HG03095 (cell line): ENCODE results near the gene THAP5.

Source experiments
- ATAC-seq: cut with Tn5 transposase; IDR thresholded peaks from one replicate; pipeline ENCODE4 v1.9.1; 2021; ENCODE audit warnings: moderate library complexity; ENCODE audit not compliant: unreplicated experiment

Gene THAP5, protein sequence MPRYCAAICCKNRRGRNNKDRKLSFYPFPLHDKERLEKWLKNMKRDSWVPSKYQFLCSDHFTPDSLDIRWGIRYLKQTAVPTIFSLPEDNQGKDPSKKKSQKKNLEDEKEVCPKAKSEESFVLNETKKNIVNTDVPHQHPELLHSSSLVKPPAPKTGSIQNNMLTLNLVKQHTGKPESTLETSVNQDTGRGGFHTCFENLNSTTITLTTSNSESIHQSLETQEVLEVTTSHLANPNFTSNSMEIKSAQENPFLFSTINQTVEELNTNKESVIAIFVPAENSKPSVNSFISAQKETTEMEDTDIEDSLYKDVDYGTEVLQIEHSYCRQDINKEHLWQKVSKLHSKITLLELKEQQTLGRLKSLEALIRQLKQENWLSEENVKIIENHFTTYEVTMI

DNA sequence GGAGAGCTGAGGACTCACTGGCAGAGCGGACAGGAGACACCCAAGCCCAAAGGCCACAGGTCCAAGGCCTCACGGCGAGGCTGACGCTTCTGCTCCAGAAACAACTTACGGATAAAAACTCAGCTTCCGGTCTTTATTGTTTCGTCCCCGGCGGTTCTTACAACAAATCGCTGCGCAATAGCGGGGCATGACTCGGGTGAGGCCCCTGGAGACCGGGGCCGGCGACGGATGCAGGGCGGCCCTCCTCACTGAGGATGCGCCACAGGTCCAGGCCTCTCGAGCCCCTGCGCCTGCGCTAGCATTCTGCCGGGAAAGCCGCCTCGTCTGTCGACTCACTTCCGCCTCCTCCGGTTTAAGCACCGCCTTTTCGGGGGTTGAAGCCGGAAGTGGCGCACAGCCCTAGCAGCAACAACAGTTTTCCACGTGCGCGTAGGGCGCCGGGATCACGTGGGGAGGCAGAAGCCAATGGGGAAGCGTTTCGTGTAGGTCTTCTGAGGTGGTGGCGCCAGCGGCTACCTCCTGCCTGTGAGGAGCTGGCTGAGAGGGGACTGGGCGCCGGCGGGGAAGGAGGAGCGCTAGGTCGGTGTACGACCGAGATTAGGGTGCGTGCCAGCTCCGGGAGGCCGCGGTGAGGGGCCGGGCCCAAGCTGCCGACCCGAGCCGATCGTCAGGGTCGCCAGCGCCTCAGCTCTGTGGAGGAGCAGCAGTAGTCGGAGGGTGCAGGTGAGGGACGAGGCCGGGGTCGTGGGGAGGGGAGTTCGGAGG is at the start of gene THAP5, which contains the start of gene DNAJB9:
TSS of gene THAP5 (minus strand) at position 326 of the 765 bp plus-strand sequence. CDS start at position 189, 137 bp downstream.
TSS of gene DNAJB9 (plus strand) at position 494 of the 765 bp plus-strand sequence. CDS start 1,853 bp downstream, outside the sequence.
- ATAC-seq, result peak; percentile 95

DNA sequence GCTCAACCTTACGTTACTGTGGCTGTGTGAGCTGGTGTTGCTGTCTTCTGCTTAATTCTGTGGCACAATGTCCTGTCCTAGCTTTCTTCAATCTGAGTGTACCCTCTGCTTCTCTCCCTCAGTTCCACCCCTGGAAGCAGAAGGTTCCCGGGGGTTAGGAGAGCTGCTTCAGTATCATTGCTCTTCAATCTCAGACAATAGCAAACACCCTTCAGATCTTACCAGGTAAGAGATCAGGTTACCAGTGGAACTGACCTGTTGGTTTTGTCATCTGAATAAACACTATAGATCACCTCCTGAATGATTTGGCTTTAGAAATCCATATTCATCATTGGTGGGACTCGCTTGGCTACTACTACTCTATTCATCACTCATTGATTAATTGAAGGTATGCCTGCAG is 48.5 kb upstream of the THAP5 start:
- no peak for ATAC-seq

DNA sequence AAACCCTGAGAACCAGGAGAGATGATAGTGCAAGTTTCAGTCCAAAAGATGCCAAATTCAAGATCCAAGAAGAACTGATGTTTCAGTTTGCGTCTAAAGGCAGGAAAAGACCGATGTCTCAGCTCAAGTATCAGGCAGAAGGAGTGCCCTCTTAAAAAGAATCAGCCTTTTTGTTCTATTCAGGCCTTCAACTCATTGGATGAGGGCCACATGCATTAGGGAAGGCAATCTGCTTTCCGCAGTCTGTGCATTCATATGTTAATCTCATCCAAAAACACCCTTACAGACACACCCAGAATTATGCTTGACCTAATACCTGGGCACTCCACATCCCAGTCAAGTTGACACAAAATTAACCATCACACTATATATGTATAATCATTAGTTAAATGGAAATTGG is 45.4 kb upstream of the THAP5 start:
- no peak for ATAC-seq

DNA sequence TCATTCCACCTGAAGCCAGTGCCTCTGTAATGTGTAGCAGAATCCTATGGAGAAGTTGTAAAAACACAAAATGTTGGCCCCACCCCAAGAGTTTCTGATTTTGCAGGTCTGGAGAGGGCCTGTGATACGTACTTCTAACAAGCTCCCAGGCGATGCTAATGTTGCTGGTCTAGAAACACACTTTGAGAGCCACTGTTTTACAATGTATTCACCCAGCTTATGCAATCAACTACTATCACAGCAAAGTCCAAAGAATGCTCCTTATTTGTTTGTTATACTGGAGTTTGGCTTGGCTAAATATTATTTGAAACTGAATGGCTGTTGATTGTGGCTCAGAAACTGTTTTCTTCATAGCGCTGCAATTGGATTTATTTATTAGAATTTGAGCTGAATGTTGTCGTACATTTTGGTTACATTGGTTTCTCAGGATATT is 44.5 kb upstream of the THAP5 start:
- ATAC-seq, result no peak

DNA sequence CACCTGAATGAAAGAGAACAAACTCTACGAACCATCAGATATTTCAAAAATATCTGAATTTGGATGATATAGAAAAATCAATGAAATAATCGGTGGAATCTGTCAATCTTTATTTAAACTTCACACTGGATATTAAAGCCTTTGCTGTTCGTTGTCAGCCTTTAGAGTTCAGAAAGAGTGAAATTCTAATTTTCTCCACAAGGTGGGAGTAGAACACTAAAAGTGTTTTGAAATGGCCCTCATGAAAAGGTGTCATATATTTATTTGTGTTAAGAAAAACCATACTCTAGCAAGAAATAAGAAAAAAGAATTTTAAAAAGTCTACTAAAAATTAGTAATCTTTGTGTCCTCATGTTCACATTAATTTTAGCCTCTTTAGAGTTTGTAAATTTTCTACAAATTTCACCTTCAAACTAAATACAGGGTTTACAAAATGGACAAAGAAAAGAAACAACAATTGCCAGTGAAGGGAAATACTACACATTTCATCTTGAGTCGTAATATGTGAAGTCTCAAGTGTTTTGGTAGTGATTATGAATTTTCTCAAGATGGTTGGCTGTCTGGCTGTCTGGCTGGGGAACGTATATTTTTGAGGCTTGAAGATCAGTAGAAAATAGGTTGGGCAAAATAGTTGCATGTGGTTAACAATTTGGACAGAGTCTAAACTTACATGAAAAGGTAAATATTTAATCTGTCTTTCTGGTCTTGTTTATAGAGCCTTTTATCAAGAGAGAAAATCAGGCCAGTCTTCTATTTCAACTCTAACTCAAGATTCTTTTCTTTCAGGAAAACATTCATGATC is 43.8 kb upstream of the THAP5 start:
- ATAC-seq, result peak; percentile 77

DNA sequence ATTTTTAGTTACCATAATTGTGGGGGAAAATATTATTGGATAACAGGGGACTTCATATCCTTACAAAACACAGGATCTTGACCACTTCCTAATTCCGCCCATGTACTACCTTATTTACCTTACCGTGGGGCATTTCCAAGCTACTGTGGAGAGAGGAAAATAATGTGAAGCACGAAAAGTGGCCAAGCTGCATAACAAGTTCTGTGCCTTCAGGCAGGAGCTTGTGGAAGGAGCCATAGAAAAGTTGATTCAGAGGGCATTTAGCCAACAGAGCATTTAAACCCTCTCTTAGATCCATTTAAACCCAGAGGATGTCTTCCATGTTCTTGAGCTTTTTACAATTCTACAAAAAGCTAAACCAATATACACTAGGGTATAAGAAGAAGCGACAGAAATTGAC is 41.8 kb upstream of the THAP5 start:
- ATAC-seq, result no peak

DNA sequence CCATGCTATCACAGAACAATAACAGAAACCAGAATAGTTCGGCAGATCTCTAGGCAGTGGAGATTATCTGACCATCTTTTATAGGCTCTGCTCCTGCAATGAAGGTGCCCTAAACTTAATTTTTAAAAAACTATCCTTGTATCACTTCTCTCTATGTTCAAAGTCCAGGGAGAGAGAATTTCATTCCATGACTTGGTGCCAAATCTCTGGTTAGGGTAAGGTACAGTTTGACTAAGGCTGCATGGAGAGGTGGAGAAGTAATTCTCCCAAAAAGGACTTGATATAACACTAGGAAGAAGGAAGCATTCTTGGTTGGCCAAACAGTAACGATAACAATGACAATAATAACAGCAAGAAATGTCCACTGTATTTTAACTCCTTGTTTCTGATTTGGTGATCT is 40.1 kb upstream of the THAP5 start:
- no peak for ATAC-seq

DNA sequence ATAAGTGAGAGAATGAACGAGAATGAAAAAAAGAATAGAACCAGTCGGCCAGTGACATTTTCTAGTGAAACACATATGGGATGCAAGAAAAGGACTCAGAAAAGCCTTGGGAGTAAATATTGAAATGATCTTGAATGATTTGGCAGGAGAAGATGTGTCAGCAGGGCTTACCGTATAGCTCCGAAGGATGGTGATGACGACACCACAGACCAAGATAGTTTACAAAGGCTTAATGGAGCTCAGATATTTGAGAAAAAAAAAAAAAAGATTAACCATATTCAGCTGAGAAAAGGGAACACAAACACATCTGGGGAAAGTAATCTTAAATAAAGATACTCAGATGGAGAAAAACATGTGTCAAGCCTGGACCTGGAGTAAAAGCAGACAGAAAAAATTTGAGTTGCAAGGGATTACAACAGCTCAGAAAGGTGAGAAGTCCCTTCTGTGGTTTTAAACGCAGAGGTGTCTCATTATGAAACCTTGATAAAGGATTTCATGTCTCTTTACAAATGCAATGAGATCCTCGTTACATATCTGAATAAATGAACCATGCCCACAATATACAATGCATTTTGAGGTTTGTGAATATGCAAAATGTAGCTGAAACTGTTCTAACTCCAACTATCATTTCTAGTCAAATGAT is 36.2 kb upstream of the THAP5 start:
- ATAC-seq, result no peak

DNA sequence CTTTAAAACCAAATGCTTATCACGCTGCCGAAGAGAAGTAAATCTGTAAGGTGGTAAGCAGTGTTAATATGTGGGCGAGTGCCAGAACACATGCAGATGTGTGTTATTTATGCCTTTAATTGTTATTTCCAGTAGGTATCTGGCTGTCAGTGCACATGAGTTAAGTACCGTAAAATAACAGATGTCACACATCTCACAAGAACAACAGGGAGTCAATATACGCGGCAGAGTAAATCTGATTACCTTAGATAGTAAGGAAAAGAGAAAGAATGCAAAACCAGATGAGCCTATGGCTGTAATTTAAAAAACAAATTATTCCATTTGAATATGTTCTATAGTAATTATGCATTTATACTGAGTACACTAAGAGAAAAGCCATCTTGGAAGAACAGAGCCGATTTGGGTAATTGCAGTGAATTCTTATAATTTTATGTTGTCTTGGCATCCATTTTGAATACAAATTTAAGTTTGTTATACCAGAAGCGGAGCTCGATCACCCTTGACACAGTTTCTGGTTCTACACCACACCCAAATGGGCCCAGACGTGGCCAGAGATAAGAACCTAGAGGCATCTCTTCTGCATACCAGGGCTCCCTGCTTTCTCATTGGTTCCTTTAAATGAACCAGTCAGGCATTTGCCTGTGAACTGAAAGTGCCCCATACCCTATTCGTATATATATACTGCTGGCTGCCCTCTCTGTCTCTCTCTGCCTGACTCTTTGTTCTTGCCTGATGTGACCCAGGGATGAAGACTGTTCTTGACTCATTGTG is 35.0 kb upstream of the THAP5 start:
- ATAC-seq, result no peak

DNA sequence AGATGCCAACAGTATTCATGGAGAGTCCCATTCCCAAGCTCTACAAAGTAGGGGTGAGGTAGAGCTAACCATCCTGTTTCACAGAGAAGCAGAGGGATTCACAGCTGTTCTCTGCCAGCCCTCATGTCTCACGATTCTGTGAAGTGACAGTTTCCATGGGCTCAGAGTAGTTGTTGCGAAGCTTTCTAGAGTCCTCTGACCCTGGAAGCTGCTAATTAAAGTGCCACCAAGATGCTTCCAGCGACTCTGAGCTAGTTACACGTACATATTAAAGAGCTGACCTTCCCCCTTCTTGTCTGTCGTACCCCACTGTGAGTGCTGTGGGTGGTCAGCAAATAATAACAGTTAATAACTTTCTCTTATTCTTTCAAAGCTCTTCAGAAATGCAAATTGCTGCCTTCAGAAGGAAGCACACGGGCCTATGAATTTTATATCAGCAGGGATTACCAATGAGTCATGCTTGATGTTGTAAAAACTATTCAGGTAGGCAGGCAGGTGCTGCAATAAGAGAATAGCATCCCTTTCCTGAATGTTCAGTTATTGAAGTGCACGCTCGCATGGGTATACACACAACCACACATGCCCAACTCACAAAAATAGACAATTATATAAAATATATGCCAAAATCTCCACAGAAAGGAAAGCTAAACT is 34.3 kb upstream of the THAP5 start:
- ATAC-seq, result no peak

DNA sequence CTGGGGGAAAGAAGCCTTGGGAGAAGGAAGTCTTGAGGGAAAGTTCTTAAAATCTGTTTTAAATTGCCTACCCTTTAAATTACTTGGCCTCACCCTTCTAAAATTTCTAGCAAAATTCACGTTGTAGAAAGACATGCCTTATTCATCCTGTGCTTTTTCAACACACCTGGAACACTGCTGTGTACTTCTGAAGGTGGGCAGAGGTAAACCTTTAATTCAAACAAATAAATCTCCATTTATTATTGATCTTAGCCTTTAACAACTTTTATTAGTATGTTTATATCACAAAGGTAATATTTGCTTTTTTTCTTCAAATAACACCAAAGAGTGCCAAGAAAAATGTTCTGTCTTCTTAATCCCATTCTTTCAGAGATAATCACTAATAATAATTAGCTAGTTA is 30.9 kb upstream of the THAP5 start:
- ATAC-seq, result no peak

DNA sequence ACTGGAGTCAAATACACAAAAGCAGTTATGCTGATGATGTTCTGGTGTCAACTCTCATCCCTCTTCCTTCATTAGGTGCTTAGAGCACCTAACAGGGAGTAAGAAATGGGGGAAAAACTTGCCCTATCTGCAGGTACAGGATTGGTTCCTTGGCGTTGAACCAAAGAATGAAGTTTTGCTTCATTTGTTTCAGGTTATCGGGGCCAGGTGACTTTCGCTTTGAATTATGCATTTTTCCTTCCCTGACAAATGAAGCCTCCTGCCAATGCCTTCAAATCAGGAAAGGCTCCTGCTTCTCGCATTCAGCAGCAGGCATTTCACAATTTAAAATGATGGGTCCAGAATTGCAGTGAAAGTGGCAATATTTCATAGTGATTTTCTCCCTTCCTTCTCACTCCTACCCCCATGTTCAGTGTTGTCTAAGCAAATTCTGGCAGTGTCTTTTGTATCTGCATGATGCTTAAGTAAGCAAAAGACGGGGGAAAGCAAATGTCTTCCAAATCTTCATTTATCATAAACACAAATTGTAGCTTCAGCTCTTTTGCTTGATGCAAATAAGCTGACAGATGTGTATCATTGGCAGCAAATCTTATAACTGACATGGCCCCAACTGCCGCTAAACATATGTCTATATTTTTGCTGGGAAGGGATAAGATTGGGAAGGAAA is 29.5 kb upstream of the THAP5 start:
- ATAC-seq, result no peak

DNA sequence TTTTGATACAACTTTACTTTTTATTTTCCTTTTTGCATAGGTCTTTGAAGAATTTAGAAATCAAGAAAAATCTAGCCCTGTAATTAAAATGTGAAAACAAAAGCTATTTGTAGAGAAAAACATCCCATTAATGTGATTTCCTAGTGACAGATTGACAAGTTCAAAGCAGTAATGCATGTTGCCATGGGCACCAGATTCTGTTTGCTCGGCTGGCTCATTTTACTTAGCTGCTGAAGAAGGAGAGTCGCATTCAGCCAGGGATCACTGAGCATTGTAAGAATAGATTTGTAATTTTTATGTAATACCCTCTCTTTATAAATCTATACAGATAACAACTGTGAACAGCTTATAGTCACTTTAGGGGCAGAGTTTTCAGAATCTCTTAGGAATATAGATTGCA is 28.6 kb upstream of the THAP5 start:
- ATAC-seq, result no peak

DNA sequence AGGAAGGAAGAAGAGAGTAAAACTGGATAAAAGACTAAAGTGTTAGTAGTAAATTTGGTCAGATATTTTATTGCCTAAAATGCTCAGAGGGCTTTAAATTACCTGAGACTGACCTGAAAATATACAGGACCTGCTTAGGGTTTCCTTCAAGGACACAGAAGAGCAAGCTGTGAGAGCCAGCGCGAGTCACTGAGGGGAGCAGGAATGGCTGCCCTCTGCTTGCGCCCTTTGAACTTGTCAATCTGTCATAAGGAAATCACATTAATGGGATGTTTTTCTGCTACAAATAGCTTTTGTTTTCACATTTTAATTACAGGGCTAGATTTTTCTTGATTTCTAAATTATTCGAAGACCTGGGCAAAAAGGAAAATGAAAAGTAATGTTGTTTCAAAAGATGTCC is 27.1 kb upstream of the THAP5 start:
- ATAC-seq, result no peak

DNA sequence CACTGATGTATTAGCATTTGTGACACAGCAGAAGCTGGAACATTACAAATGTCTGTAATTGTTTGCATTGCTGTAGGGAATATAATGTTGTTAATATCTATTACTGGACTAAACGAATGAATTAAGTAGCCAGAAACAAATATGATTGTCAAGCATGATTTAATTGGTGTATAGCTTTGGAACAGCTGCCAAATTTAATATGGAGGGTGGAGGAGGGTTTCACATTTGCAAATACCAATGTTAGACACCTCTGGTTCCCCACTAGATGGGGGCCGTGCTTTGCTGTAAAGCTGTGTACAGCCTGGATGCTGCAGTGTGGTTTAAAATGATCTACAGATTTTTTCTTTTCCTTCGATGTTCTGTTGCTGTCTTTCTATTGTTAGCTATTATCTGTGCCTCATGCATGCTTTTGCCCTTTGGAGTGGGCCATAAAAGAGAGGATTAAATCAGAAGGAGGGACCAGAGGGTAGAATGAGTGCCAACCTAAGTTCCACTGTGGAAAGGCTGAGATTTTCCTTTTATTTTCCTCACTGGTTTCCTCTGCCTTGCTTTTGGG is 23.2 kb upstream of the THAP5 start:
- ATAC-seq, result no peak

DNA sequence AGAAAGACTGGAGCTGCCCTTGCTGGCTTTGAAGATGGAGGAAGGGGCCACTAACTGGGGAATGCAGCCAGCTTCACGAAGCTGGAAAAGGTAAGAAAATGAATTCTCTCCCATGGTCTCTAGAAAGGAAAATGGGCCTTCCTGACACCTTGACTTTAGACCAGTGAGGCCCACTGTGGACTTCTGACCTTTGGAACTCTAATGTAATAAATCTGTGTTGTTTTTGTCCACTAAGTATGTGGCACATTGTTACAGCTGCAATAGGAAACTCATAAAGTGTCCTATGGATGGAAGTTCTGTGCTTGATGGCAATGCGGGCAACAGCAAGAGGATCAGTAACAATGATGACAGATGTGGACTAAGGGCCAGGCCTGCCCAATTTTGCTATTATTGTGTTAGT is 21.1 kb upstream of the THAP5 start:
- ATAC-seq, result no peak

DNA sequence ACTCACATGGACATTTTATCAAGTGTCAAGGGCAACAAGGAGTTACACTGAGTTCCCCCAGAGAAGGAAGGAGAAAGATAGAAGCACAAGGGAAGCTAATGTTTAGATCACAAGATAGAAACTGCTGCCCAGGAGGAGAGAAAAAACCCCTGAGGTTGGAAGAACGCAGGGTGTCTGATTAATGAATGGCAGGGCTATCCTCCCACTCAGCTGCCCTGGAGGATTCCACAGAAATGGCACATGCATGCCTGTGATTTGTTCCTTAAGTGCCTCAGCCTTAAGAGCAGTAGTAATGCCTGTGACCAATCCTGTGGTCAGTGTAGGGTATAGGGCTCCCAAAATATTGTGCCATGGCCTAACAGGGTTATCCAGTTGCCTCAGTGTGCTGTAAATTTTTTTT is 20.4 kb upstream of the THAP5 start:
- no peak for ATAC-seq

DNA sequence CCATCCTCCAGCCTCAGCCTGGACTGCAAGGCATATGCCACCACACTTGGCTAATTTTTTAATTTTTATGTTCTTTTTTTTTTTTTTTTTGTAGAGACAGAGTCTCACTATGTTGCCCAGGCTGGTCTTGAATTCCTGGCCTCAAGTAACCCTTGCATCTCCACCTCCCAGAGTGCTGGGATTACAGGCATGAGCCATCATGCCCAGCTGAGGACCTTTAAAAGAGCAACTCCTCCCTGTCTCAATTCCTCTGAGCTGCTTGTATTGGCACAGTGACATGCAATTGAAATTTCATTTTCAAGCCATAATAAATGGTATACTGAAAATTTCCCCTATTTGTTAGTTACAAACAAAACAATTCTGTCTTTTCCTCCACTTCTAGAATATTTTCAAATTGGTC is 19.7 kb upstream of the THAP5 start:
- no peak for ATAC-seq

DNA sequence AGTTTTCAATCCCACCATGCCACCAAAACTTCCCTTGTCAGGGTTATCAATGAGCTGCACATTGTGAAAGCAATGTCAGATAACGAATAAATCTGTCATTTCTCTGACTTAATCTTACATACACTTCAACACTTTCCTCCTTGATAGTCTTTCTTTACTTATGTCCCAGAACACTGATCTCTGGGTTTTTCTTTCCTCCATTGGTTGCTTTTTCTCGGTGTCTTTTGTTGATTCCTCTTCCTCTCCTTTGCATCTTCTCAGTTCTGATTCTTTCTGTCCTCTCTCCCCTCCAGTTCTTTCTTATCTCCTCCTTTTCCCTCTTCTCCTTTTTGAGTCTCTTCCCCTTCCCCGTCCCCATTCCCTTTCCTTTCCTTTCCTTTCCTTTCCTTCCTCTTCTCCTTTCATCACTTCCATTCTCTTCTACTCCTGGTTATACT is 16.8 kb upstream of the THAP5 start:
- no peak for ATAC-seq
